NOMO-1 (cell line): ENCODE measurements around the gene CSAG3.
"Not testable (repeated sequence)": the region's sequence is repeated elsewhere in the genome, so short reads cannot be mapped to it uniquely, and the experiment has no call there.

Source experiments
- DNase-seq, 2 experiments: peaks; one replicate each; lab custom pipeline; 2025; ENCODE audit not compliant: unreplicated experiment in 2 of 2; lab: John Stamatoyannopoulos, UW

Gene CSAG3

GRCh38 chrX:152758918-152759317 lies at the start of gene CSAG3:
Gene CSAG3 (plus strand): TSS chrX:152759218.
- DNase-seq = not testable (repeated sequence)

GRCh38 chrX:152713195-152713594 lies 45.8 kb upstream of the CSAG3 start:
- not testable (repeated sequence) for DNase-seq

- not testable (repeated sequence) for DNase-seq
Measured at GRCh38 chrX:152713815-152714787, 44.9 kb upstream of the CSAG3 start, which contains the start of gene MAGEA2B. Gene MAGEA2B (plus strand): TSS chrX:152714628. CDS start chrX:152717107, 2,479 bp downstream.

GRCh38 chrX:152725409-152725808 lies 33.6 kb upstream of the CSAG3 start:
- DNase-seq = no peak

- DNase-seq = no peak
Measured at GRCh38 chrX:152733261-152733975, 25.6 kb upstream of the CSAG3 start, which contains the start of the genes CSAG1 and MAGEA12. Gene CSAG1 (minus strand): TSS chrX:152733721. CDS start chrX:152732460, 1,261 bp downstream. Gene MAGEA12 (plus strand): TSS chrX:152733757. CDS start chrX:152736162, 2,405 bp downstream.

DNA sequence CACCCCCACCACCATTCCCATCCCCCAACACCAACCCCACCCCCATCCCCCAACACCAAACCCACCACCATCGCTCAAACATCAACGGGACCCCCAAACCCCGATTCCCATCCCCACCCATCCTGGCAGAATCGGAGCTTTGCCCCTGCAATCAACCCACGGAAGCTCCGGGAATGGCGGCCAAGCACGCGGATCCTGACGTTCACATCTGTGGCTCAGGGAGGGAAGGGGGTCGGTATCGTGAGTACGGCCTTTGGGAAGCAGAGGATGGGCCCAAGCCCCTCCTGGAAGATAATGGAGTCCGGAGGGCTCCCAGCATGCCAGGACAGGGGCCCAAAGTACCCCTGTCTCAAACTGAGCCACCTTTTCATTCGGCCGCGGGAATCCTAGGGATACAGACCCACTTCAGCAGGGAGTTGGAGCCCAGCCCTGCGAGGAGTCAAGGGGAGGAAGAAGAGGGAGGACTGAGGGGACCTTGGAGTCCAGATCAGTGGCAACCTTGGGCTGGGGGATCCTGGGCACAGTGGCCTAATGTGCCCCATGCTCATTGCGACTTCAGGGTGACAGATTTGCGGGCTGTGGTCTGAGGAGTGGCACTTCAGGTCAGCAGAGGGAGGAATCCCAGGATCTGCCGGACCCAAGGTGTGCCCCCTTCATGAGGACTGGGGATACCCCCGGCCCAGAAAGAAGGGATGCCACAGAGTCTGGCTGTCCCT lies 24.7 kb upstream of the CSAG3 start:
- not testable (repeated sequence) for DNase-seq

- DNase-seq = no peak
Measured at GRCh38 chrX:152735101-152735500, 23.9 kb upstream of the CSAG3 start.

DNA sequence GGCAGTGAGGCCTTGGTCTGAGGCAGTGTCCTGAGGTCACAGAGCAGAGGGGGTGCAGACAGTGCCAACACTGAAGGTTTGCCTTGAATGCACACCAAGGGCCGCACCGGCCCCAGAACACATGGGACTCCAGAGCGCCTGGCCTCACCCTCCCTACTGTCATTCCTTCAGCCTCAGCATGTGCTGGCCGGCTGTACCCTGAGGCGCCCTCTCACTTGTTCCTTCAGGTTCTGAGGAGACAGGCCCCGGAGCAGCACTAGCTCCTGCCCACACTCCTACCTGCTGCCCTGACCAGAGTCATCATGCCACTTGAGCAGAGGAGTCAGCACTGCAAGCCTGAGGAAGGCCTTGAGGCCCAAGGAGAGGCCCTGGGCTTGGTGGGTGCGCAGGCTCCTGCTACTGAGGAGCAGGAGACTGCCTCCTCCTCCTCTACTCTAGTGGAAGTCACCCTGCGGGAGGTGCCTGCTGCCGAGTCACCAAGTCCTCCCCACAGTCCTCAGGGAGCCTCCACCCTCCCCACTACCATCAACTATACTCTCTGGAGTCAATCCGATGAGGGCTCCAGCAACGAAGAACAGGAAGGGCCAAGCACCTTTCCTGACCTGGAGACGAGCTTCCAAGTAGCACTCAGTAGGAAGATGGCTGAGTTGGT lies 23.0 kb upstream of the CSAG3 start:
- no peak for DNase-seq

GRCh38 chrX:152736528-152736927 lies 22.5 kb upstream of the CSAG3 start:
- not testable (repeated sequence) for DNase-seq

- no peak for DNase-seq
Measured at GRCh38 chrX:152738560-152738959, 20.5 kb upstream of the CSAG3 start.

DNA sequence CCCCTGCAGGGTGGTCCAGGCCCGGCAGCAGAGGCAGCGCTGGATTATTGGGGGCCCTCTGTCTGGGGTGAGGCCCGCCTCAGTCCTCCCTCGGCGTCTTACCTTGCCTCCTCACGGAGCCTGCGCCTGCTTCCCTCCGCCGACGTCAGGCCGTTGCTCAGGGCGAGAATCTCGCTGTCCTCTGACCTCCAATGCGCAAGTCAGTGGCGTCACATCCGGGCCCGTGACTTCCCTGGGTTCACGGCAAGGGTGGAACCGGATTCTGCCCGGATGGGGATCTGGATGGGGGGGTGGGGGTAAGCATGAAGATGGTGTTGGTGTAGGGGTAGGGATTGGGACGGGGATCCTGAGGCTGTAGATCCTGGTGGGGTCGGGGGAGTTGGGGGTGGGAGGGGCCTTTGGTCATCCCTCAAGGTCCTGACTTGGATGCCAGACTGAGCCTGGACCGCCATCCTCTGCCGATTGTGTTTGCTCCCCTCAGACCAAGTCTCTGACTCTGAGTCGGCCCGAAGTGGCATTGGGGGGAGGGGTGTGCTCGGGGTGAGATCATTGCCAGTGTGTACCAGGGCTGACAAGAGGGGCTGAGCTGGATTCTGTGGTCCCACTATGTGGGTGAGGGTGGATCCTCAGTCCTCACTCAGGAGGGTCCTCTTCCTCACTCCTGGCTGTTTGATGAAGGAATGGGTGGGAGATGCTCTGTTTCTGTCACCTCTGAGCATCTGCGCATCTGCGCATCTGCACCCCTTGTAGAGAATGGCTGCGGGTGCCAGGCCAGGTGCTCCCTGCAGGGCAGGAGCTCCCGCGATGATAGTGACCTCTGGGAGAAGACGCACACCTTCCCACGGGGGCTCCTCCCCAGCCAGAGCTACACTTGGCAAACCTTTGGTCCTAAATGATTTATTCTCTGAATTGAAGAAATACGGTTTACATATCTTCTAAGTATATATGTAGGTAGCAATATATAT lies 5.0 kb upstream of the CSAG3 start, which contains the start of gene MAGEA2:
Gene MAGEA2, minus strand, starts transcription at position 157 of the 965 bp plus-strand sequence. CDS start 2,479 bp downstream, outside the sequence.
- not testable (repeated sequence) for DNase-seq

DNA sequence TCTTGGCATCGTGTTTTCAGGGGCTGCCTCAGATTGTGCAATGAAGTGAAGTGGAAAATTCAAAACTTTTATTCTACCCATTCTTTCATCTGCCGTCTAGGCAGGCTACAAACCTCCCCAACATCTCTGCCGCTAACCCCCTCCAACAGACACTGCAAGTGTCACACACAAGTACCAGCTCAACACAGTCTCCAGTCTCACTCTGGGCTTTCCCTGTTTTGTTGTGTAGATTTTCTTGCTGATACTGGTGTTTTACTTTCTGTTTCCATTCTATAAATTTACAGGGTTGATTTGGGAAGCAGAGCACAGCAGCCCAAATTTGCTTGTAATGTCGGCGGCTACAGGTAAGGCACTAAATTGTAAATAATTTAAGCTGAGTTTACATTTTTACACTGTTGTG lies 4.1 kb upstream of the CSAG3 start:
- DNase-seq = not testable (repeated sequence)

DNA sequence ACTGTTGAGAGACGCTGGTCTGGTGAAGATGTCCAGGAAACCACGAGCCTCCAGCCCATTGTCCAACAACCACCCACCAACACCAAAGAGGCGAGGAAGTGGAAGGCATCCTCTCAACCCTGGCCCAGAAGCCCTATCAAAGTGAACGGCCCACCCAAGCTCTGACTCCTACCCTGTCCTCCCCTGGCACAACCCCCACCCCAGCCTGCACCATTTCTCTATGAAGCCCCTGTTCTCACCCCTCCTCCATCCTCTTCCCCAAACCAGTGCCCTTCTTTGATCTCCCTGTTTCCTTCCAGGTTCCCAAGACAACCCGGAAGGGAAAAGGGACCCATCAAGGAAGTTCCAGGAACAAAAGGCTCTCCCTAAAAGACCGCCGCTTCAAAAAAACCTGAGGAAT lies 526 bp downstream of the CSAG3 start:
- DNase-seq = not testable (repeated sequence)

DNA sequence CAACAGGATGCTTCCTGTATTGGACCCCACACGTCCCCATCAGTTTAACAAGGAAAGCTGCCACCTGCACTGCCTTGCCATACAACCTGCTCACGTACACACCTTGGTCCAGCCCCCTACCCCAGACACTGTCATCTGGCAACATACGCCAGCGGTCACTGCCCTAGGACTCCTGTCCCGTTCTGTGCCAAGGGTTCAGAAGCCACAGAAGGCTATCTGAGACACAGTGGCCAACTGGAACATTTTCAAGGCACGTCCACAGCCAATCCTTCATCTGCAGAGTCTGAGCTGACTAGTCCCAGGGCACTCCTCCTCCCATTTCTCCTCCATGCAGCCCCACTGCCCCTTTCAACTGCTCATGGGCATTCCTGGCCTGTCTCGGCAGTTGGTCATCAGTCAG lies 2.6 kb downstream of the CSAG3 start:
- not testable (repeated sequence) for DNase-seq

DNA sequence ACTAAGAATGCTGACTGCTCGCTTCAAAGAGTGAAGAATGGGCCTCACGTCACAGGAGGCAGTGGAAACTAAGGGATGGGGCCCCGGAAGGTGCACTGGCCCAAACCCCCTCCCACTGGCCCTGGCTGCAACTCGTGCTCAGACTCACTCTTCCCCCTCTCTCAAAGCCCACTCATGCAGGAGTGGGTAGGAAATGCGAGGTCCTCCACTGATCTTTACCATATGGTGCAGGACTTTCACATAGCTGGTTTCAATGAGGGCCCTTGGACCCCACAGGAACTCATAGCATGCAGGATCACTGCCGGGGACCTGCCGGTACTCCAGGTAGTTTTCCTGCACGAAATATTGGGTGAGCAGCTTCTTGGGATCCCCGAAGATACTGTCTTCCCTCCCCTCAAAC lies 7.5 kb downstream of the CSAG3 start:
- DNase-seq = not testable (repeated sequence)

- not testable (repeated sequence) for DNase-seq
Measured at GRCh38 chrX:152769549-152770289, 10.7 kb downstream of the CSAG3 start, which contains the start of gene MAGEA6. Gene MAGEA6 (minus strand): TSS chrX:152769689. CDS start chrX:152767650, 2,039 bp downstream.

GRCh38 chrX:152787062-152787461 lies 28.0 kb downstream of the CSAG3 start:
- DNase-seq = not testable (repeated sequence)

DNA sequence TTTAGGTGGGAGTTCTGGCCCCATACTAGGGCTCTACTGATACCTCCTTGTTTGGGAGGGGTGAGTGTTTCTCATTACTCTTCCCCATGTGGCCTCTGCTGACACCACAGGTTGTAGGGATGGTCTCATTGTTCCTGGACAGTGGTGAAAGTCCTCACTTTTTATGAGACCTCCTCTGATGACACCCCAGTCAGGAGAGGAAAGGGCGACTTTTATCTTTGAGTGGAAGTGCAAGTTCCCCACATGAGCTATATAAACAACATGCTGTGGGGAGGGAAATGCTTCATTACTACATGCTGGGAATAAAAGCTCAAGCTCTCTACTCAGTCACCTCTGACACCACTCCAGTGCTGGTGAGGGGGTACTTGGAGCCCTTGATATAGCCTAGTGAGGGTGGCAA lies 39.9 kb downstream of the CSAG3 start:
- no peak for DNase-seq
